ENCODE data around the gene E2F3.

Gene E2F3

GRCh38 chr6:20538907-20539306 lies 137.2 kb downstream of the E2F3 start:
- H3K4me3 ChIP-seq (ENCODE audit: low read depth, low read length), result no peak overlapping the region
- peaks cover 4% of the 10 kb centered on the region for H3K36me3 ChIP-seq (replicated peaks)
- no peak for DNase-seq
- TF ChIP-seq CTCF (IDR thresholded peaks at IDR 0.05; ENCODE audit: low read depth, low read length, missing control alignments), result no peak
- no peaks in the 10 kb centered on the region for H3K27me3 ChIP-seq (replicated peaks)
- no peak overlapping the region for H3K27ac ChIP-seq
- in situ Hi-C loops (cut with HindIII; ENCODE audit: low pct_ligation_motif_present, low sequenced_read_pairs), result no loop called here

- DNase-seq, result no peak
- Histone ChIP-seq H3K27me3 (replicated peaks) (no peaks in the 10 kb centered on the region), H3K4me3 (ENCODE audit: low read depth, low read length) (no peak overlapping the region), H3K36me3 (replicated peaks) (peaks cover 4% of the 10 kb centered on the region), H3K27ac (no peak overlapping the region)
- in situ Hi-C loops (cut with HindIII; ENCODE audit: low pct_ligation_motif_present, low sequenced_read_pairs), result no loop called here
- no peak for TF ChIP-seq CTCF (IDR thresholded peaks at IDR 0.05; ENCODE audit: low read depth, low read length, missing control alignments)
Observed at GRCh38 chr6:20539387-20539786, 137.7 kb downstream of the E2F3 start.

GRCh38 chr6:20540683-20541082 lies 139.0 kb downstream of the E2F3 start:
- Histone ChIP-seq H3K4me3 (ENCODE audit: low read depth, low read length) (no peak overlapping the region), H3K27ac (no peak overlapping the region), H3K27me3 (replicated peaks) (no peaks in the 10 kb centered on the region), H3K36me3 (replicated peaks) (peaks cover 4% of the 10 kb centered on the region)
- no peak for TF ChIP-seq CTCF (IDR thresholded peaks at IDR 0.05; ENCODE audit: low read depth, low read length, missing control alignments)
- DNase-seq, result peak; percentile 25
- in situ Hi-C loops (cut with HindIII; ENCODE audit: low pct_ligation_motif_present, low sequenced_read_pairs), result no loop called here

GRCh38 chr6:20541382-20541781 lies 139.7 kb downstream of the E2F3 start:
- no peak for TF ChIP-seq CTCF (IDR thresholded peaks at IDR 0.05; ENCODE audit: low read depth, low read length, missing control alignments)
- H3K36me3 ChIP-seq (replicated peaks), result peaks cover 4% of the 10 kb centered on the region
- H3K4me3 ChIP-seq (ENCODE audit: low read depth, low read length), result no peak overlapping the region
- in situ Hi-C loops (cut with HindIII; ENCODE audit: low pct_ligation_motif_present, low sequenced_read_pairs), result no loop called here
- no peak for DNase-seq
- H3K27ac ChIP-seq, result no peak overlapping the region
- no peaks in the 10 kb centered on the region for H3K27me3 ChIP-seq (replicated peaks)

- peak overlapping the region; percentile 66 for H3K27ac ChIP-seq
- no peak for TF ChIP-seq CTCF (IDR thresholded peaks at IDR 0.05; ENCODE audit: low read depth, low read length, missing control alignments)
- H3K4me3 ChIP-seq (ENCODE audit: low read depth, low read length), result no peak overlapping the region
- in situ Hi-C loops (cut with HindIII; ENCODE audit: low pct_ligation_motif_present, low sequenced_read_pairs), result no loop called here
- peak; percentile 82 for DNase-seq
- peaks cover 4% of the 10 kb centered on the region for H3K36me3 ChIP-seq (replicated peaks)
- H3K27me3 ChIP-seq (replicated peaks), result no peaks in the 10 kb centered on the region
Observed at GRCh38 chr6:20542927-20543602, 141.4 kb downstream of the E2F3 start.

Data from brain microvascular endothelial cell (primary cell).